Measurements from ENCODE around the gene SLC13A2. TPM values are rescaled to one million over a fixed set of nuclear protein-coding genes. Genes with fewer than 3 reads are reported as not detected.
"Not testable (repeated sequence)": the region's sequence is repeated elsewhere in the genome, so short reads cannot be mapped to it uniquely, and the experiment has no call there.

Gene SLC13A2
- total RNA-seq, 2 experiments from 2014 or later: not detected

DNA sequence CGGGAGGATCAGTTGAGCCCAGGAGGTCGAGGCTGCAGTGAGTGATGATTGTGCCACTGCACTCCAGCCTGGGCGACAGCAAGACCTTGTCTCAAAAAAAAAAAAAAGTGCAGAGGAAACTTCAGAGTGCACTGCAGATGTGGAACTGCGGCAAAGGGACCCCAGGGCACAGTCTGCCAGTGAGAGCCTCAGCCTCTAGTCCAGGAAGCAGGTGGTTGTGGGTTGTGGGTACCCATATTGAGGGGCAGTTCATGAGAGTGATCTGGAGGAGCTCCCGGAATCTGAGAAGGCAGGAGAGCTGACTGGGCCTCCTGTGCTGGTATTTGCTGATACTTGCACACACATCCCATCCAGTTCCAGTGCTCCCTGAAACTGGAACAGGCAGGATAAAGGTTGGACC lies 45.8 kb downstream of the SLC13A2 start:
- CTCF ChIA-PET: no interaction called here
- no peak overlapping the region for H3K4me3 Mint-ChIP-seq

GRCh38 chr17:28520687-28521086 lies 47.2 kb downstream of the SLC13A2 start:
- ChIA-PET POLR2A (no interaction called here), CTCF (no interaction called here)
- H3K9me3 Mint-ChIP-seq: no peaks in the 10 kb centered on the region
- Histone ChIP-seq H3K4me3 (ENCODE audit: low read length) (no peak overlapping the region), H3K36me3 (ENCODE audit: insufficient read depth, low read length) (no peaks in the 10 kb centered on the region), H3K4me1 (ENCODE audit: insufficient read depth, low read length) (no peaks in the 10 kb centered on the region), H3K27ac (ENCODE audit: low read depth in 1 of 2, low read length in 2 of 2) (no peak overlapping the region), H3K9me3 (ENCODE audit: control insufficient read depth in 1 of 2, insufficient read depth in 1 of 2, low read length in 2 of 2) (no peaks in the 10 kb centered on the region), H3K27me3 (ENCODE audit: control insufficient read depth in 1 of 2, insufficient read depth in 2 of 2, low read length in 2 of 2) (no peaks in the 10 kb centered on the region)
- DNase-seq (no peak), ATAC-seq (ENCODE audit: poor library complexity) (no peak)
- H3K36me3 Mint-ChIP-seq (ENCODE audit: low read depth): no peaks in the 10 kb centered on the region
- no peak overlapping the region for H3K27ac Mint-ChIP-seq
- H3K4me3 Mint-ChIP-seq: no peak overlapping the region
- H3K4me1 Mint-ChIP-seq (ENCODE audit: low read depth): no peaks in the 10 kb centered on the region
- no peaks in the 10 kb centered on the region for H3K27me3 Mint-ChIP-seq
- intact Hi-C loops (cut with DNase I, micrococcal nuclease): no loop called here
- TF ChIP-seq, protein P1, sequence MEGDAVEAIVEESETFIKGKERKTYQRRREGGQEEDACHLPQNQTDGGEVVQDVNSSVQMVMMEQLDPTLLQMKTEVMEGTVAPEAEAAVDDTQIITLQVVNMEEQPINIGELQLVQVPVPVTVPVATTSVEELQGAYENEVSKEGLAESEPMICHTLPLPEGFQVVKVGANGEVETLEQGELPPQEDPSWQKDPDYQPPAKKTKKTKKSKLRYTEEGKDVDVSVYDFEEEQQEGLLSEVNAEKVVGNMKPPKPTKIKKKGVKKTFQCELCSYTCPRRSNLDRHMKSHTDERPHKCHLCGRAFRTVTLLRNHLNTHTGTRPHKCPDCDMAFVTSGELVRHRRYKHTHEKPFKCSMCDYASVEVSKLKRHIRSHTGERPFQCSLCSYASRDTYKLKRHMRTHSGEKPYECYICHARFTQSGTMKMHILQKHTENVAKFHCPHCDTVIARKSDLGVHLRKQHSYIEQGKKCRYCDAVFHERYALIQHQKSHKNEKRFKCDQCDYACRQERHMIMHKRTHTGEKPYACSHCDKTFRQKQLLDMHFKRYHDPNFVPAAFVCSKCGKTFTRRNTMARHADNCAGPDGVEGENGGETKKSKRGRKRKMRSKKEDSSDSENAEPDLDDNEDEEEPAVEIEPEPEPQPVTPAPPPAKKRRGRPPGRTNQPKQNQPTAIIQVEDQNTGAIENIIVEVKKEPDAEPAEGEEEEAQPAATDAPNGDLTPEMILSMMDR (IDR thresholded peaks at IDR 0.05): no peak

More for the DNA sequence above, 45.8 kb downstream of the SLC13A2 start:
- Mint-ChIP-seq H3K36me3 (ENCODE audit: low read depth) (no peaks in the 10 kb centered on the region), H3K27ac (no peak overlapping the region), H3K4me1 (ENCODE audit: low read depth) (no peaks in the 10 kb centered on the region), H3K9me3 (no peaks in the 10 kb centered on the region), H3K27me3 (no peaks in the 10 kb centered on the region)
- POLR2A ChIA-PET: no interaction called here
- DNase-seq (no peak), ATAC-seq (ENCODE audit: poor library complexity) (no peak)
- intact Hi-C loops (cut with DNase I, micrococcal nuclease): no loop called here
- no peak overlapping the region for H3K27ac ChIP-seq (ENCODE audit: low read depth in 1 of 2, low read length in 2 of 2)
- TF ChIP-seq, protein P1 (IDR thresholded peaks at IDR 0.05): no peak
- H3K4me1 ChIP-seq (ENCODE audit: insufficient read depth, low read length): no peaks in the 10 kb centered on the region
- H3K27me3 ChIP-seq (ENCODE audit: control insufficient read depth in 1 of 2, insufficient read depth in 2 of 2, low read length in 2 of 2): no peaks in the 10 kb centered on the region
- no peaks in the 10 kb centered on the region for H3K36me3 ChIP-seq (ENCODE audit: insufficient read depth, low read length)
- H3K4me3 ChIP-seq (ENCODE audit: low read length): no peak overlapping the region
- H3K9me3 ChIP-seq (ENCODE audit: control insufficient read depth in 1 of 2, insufficient read depth in 1 of 2, low read length in 2 of 2): no peaks in the 10 kb centered on the region

DNA sequence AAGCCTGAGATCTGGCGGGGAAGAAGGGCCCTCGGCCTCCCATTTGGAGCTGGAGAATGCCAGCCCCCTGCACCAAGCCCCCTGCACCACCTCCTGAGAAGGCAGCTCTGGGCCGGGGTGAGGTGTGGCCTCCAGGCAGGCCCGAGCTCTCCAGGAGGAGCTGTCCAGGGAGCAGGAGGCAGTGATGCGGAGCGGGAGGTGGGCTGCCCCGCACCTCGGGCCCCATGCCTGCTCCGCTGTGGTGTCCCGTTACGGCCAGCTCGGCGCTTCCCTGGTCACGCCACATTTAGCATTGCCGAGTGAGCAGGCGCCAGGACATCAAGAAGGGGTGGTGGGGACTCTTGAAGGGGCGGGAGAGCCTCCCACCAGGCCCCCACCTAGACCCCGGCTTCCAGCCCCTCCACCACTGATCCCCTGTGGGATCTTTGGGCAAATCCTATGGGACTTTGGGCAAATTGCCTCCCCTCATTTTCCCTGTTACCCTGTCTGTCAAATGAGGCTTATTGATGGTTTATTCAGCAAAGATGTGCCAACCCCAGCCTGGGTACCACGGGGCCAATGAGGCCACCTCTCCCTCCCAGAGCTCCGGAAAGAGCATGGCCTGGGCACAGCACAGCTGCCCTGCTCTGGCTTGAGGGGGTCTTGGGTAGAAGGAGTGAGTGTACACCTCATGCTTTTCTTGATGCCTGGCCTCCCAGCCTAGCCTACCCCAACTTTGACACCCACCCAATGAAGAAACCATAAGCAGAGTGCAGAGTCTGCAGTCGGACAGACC lies 48.1 kb downstream of the SLC13A2 start:
- no peak overlapping the region for H3K27ac ChIP-seq (ENCODE audit: low read depth in 1 of 2, low read length in 2 of 2)
- intact Hi-C loops (cut with DNase I, micrococcal nuclease): no loop called here
- Mint-ChIP-seq H3K9me3 (no peaks in the 10 kb centered on the region), H3K4me3 (no peak overlapping the region), H3K27me3 (no peaks in the 10 kb centered on the region), H3K36me3 (ENCODE audit: low read depth) (no peaks in the 10 kb centered on the region), H3K4me1 (ENCODE audit: low read depth) (no peaks in the 10 kb centered on the region), H3K27ac (no peak overlapping the region)
- ATAC-seq (ENCODE audit: poor library complexity): no peak
- no peak overlapping the region for H3K4me3 ChIP-seq (ENCODE audit: low read length)
- DNase-seq: no peak
- CTCF ChIA-PET: no interaction called here
- no peaks in the 10 kb centered on the region for H3K36me3 ChIP-seq (ENCODE audit: insufficient read depth, low read length)
- no peaks in the 10 kb centered on the region for H3K9me3 ChIP-seq (ENCODE audit: control insufficient read depth in 1 of 2, insufficient read depth in 1 of 2, low read length in 2 of 2)
- no peaks in the 10 kb centered on the region for H3K27me3 ChIP-seq (ENCODE audit: control insufficient read depth in 1 of 2, insufficient read depth in 2 of 2, low read length in 2 of 2)
- H3K4me1 ChIP-seq (ENCODE audit: insufficient read depth, low read length): no peaks in the 10 kb centered on the region
- TF ChIP-seq, protein P1 (IDR thresholded peaks at IDR 0.05): no peak
- POLR2A ChIA-PET: no interaction called here

- H3K4me3 Mint-ChIP-seq; H3K9me3 Mint-ChIP-seq; intact Hi-C loops (cut with DNase I, micrococcal nuclease); H3K36me3 ChIP-seq (ENCODE audit: insufficient read depth, low read length); H3K36me3 Mint-ChIP-seq (ENCODE audit: low read depth); H3K4me1 ChIP-seq (ENCODE audit: insufficient read depth, low read length); POLR2A ChIA-PET; DNase-seq; H3K27ac Mint-ChIP-seq; H3K27me3 Mint-ChIP-seq; H3K27me3 ChIP-seq (ENCODE audit: control insufficient read depth in 1 of 2, insufficient read depth in 2 of 2, low read length in 2 of 2); H3K4me3 ChIP-seq (ENCODE audit: low read length); H3K4me1 Mint-ChIP-seq (ENCODE audit: low read depth); CTCF ChIA-PET; H3K9me3 ChIP-seq (ENCODE audit: control insufficient read depth in 1 of 2, insufficient read depth in 1 of 2, low read length in 2 of 2); ATAC-seq (ENCODE audit: poor library complexity); H3K27ac ChIP-seq (ENCODE audit: low read depth in 1 of 2, low read length in 2 of 2): not testable (repeated sequence)
Measured at GRCh38 chr17:28522281-28522680, 48.8 kb downstream of the SLC13A2 start.
